ENCODE results near the gene INHBE. TPM values are rescaled to one million over a fixed set of nuclear protein-coding genes. Genes with fewer than 3 reads are reported as not detected.

The INHBE gene
- total and polyA plus RNA-seq, 2 of the 8 experiments (the other 6 are each of a cell fraction or from before 2014, with no cell fraction given) = 10.2 to 18.8 TPM

- TF ChIP-seq SUZ12 (IDR thresholded peaks at IDR 0.05; ENCODE audit: low read length) (no peak), SIX5 (IDR thresholded peaks at IDR 0.05; ENCODE audit: low read depth, low read length) (no peak), KDM5A (IDR thresholded peaks at IDR 0.05; ENCODE audit: low read length) (no peak), CTBP2 (IDR thresholded peaks at IDR 0.05; ENCODE audit: borderline replicate concordance, insufficient read depth, insufficient read length, low read length) (no peak)
- Histone ChIP-seq H3K79me2 (ENCODE audit: control insufficient read depth in 1 of 2, insufficient read depth in 2 of 2, low read length in 2 of 2) (no peaks in the 10 kb centered on the region), H4K20me1 (replicated peaks in 1 of 2; ENCODE audit: control insufficient read depth in 1 of 2, insufficient read depth in 2 of 2, low read length in 2 of 2) (peaks cover 0 to 4% of the 10 kb centered on the region in 2 experiments), H3K4me3 (ENCODE audit: extremely low read depth in 1 of 4, insufficient read depth in 2 of 4, low read depth in 3 of 4, low read length in 4 of 4) (no peak overlapping the region), H3K23me2 (ENCODE audit: low read depth, low read length) (peaks cover 8% of the 10 kb centered on the region; the same call in 1 of the 2 replicates), H3K4me2 (ENCODE audit: insufficient read depth in 1 of 2, low read depth in 2 of 2, low read length in 2 of 2) (no peak overlapping the region), H2AFZ (ENCODE audit: low read length) (no peak overlapping the region), H3K36me3 (ENCODE audit: control insufficient read depth in 2 of 4, insufficient read depth in 4 of 4, low read length in 3 of 4) (peaks cover 0 to 11% (median 2%) of the 10 kb centered on the region in 4 experiments; a peak in 3 of 8 replicates), H2BK15ac (ENCODE audit: low read length) (no peak overlapping the region), H4K91ac (replicated peaks; ENCODE audit: insufficient read length, low read length) (no peak overlapping the region), H3K27ac (ENCODE audit: low read depth, low read length) (no peak overlapping the region), H3K14ac (ENCODE audit: insufficient read length) (no peak overlapping the region), H3K56ac (replicated peaks; ENCODE audit: insufficient read length, low read depth, low read length) (no peak overlapping the region), H3K9ac (replicated peaks in 1 of 4; ENCODE audit: extremely low read depth in 1 of 4, low read depth in 3 of 4, low read length in 3 of 4) (no peak overlapping the region), H4K5ac (ENCODE audit: insufficient read length, low read depth, low read length) (no peak overlapping the region), H2AK5ac (ENCODE audit: low read depth, low read length) (no peak overlapping the region), H3K18ac (ENCODE audit: extremely low read depth, low read length) (no peak overlapping the region), H4K8ac (ENCODE audit: extremely low read depth, insufficient read depth, low read length) (no peak overlapping the region), H3K4me1 (replicated peaks in 1 of 4; ENCODE audit: control insufficient read depth in 3 of 4, insufficient read depth in 4 of 4, low read length in 3 of 4) (peaks cover 0 to 25% (median 7%) of the 10 kb centered on the region in 4 experiments; a peak in 6 of 7 replicates), H2BK20ac (ENCODE audit: low read length) (no peak overlapping the region), H3K4ac (replicated peaks; ENCODE audit: insufficient read length, low read depth, low read length) (no peak overlapping the region), H2BK12ac (ENCODE audit: low read depth, low read length) (no peak overlapping the region), H3K9me3 (ENCODE audit: insufficient read depth in 2 of 2, low read depth in 1 of 2, low read length in 1 of 2) (no peaks in the 10 kb centered on the region), H3K23ac (ENCODE audit: insufficient read length) (no peak overlapping the region), H2BK120ac (replicated peaks; ENCODE audit: low read depth, low read length) (no peak overlapping the region), H3K27me3 (replicated peaks in 1 of 4; ENCODE audit: control insufficient read depth in 3 of 4, extremely low read depth in 1 of 4, insufficient read depth in 3 of 4, low read length in 3 of 4) (peaks cover 20 to 48% (median 41%) of the 10 kb centered on the region in 4 experiments), H3K79me1 (ENCODE audit: low read depth, low read length) (no peaks in the 10 kb centered on the region), H2BK5ac (ENCODE audit: low read depth, low read length) (no peak overlapping the region)
- ChIA-PET CTCF (ENCODE audit: partially characterized antibody) (interaction anchor here (1.4 to 25.1 kb wide), 2 partner anchors 14 to 15 kb away, joined by 4 to 441 read pairs; partner anchors contain the start of genes GLI1 and INHBE), POLR2A (ENCODE audit: partially characterized antibody) (interaction anchor here (1.2 to 1.5 kb wide), 2 partner anchors 239 to 242 kb away, joined by 4 read pairs; no protein-coding TSS in a partner anchor)
- DNase-seq (ENCODE audit: low read depth in 1 of 2, low spot score in 2 of 2) = no peak
- 94% methylated on average over 3 of the region's 3 CpGs; no CpG with 5 or more reads in 1 of the 2 experiments for WGBS, 2 experiments (ENCODE audit: extremely low coverage in 1 of 2, insufficient coverage in 1 of 2, insufficient read length in 1 of 2, insufficient replicate concordance in 2 of 2, low coverage in 1 of 2, low lambda C conversion rate in 2 of 2, missing lambda C conversion rate in 1 of 2)
- FAIRE-seq = no peak
Observed at GRCh38 chr12:57472391-57472790, 17.3 kb downstream of the INHBE start.
